SU-DHL-6 (cell line): ENCODE results near the gene NFE2.
A peak's percentile ranks its signal among the peaks of the same experiment; 100 is the strongest.

Experiments used
- H2AFZ ChIP-seq: fragments of 200-600 bp; sonication (generic); 2 replicates; pipeline ENCODE4 v1.6.1; 2014; ENCODE audit warnings: low read depth, mild to moderate bottlenecking, moderate library complexity, mixed read lengths, antibody characterized with exemption, low read length; ENCODE audit not compliant: severe bottlenecking
- H3F3A ChIP-seq: fragments of 200-600 bp; shearing (Covaris generic); 2 replicates; pipeline ENCODE4 v1.6.0; 2016; ENCODE audit warnings: antibody characterized with exemption, mild to moderate bottlenecking; ENCODE audit not compliant: insufficient read depth
- H3K27ac ChIP-seq: fragments of 200-600 bp; sonication (generic); 2 replicates; pipeline ENCODE4 v1.5.1; 2016; ENCODE audit warnings: low read depth, mild to moderate bottlenecking, low read length, moderate library complexity, mixed read lengths
- H3K27me3 ChIP-seq: fragments of 200-600 bp; sonication (generic), shearing (Covaris generic); 2 replicates; pipeline ENCODE4 v1.6.0; 2014; ENCODE audit warnings: mild to moderate bottlenecking, low read length
- H3K36me3 ChIP-seq: fragments of 200-600 bp; sonication (generic); 2 replicates; pipeline ENCODE4 v1.6.1; 2014; ENCODE audit warnings: mild to moderate bottlenecking, low read length, mixed read lengths
- H3K4me2 ChIP-seq: fragments of 300-600, 200-600 bp; shearing (Covaris generic), sonication (generic); 2 replicates; pipeline ENCODE4 v1.6.0; 2014; ENCODE audit warnings: low read length, low read depth, mild to moderate bottlenecking; ENCODE audit not compliant: poor library complexity, severe bottlenecking
- H3K4me3 ChIP-seq: fragments of 200-600 bp; sonication (generic); 2 replicates; pipeline ENCODE4 v1.5.1; 2014; ENCODE audit warnings: antibody characterized with exemption, low read length, mild to moderate bottlenecking, mixed read lengths; ENCODE audit not compliant: insufficient read depth, poor library complexity, severe bottlenecking
- H3K79me2 ChIP-seq: fragments of 200-600 bp; sonication (generic); 2 replicates; pipeline ENCODE4 v1.6.1; 2014; ENCODE audit warnings: mild to moderate bottlenecking, low read length, moderate library complexity; ENCODE audit not compliant: insufficient read depth
- H3K9ac ChIP-seq: fragments of 200-600 bp; sonication (generic); 2 replicates; pipeline ENCODE4 v1.7.0; 2014; ENCODE audit warnings: mild to moderate bottlenecking, low read length
- H3K9me2 ChIP-seq: fragments of 200-600 bp; sonication (generic); replicated peaks from 2 replicates; pipeline ENCODE4 v1.6.1; 2014; ENCODE audit warnings: low read length; ENCODE audit not compliant: insufficient read depth
- H3K9me3 ChIP-seq: fragments of 200-600 bp; sonication (generic); 2 replicates; pipeline ENCODE4 v1.6.1; 2014; ENCODE audit warnings: low read length, mixed read lengths; ENCODE audit not compliant: insufficient read depth
- H4K20me1 ChIP-seq: fragments of 200-600 bp; sonication (generic); 2 replicates; pipeline ENCODE4 v1.6.1; 2014; ENCODE audit warnings: low read depth, mild to moderate bottlenecking, antibody characterized with exemption, low read length, moderate library complexity, mixed read lengths
- EZH2phosphoT487 ChIP-seq: fragments of 200-600 bp; sonication (generic), shearing (Covaris generic); conservative IDR thresholded peaks from 2 replicates; pipeline ENCODE4 v1.6.1; 2018; ENCODE audit warnings: mild to moderate bottlenecking, antibody characterized with exemption, low read length, moderate library complexity, mixed read lengths
- TF ChIP-seq, protein P1 (sequence below): fragments of 200-600 bp; sonication (generic); IDR thresholded peaks from one replicate; pipeline ENCODE4 v1.5.1; 2017; ENCODE audit warnings: antibody characterized with exemption, mild to moderate bottlenecking, low read length, moderate library complexity; ENCODE audit not compliant: insufficient read depth, poor library complexity, severe bottlenecking

The NFE2 gene

DNA sequence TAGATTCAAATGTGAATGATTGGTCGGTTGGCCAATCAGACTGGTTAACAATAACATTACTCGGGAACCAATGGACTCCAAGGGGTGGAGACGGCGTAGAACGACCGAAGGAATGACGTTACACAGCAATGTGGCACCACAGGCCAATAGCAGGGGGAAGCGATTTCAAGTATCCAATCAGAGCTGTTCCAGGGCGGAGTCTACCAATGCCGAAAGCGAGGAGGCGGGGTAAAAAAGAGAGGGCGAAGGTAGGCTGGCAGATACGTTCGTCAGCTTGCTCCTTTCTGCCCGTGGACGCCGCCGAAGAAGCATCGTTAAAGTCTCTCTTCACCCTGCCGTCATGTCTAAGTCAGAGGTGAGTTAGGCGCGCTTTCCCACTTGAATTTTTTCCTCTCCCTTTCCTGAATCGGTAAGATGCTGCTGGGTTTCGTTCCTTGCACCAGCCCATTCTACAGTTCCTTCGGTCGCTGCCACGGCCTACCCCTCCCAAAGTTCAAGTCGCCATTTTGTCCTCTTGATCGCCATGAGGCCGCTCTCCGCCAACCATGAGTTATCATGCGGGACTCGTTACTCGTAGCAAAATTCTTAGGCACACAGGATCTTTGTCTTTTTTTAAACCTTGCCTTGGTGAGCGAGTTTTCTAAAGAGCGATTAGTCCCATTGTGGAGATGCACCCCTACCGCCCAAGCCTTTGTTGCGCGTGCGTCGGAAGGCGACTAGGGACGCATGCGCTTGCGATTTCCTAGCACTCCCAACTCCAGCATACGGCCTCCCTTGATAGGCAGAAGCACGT is 20.2 kb downstream of the NFE2 start, which contains the start of gene HNRNPA1:
Gene HNRNPA1 (plus strand): TSS at position 259 of the 793 bp plus-strand sequence. CDS start 82 bp downstream, at position 341.
- no peak for TF ChIP-seq EZH2phosphoT487
- TF ChIP-seq, protein P1, sequence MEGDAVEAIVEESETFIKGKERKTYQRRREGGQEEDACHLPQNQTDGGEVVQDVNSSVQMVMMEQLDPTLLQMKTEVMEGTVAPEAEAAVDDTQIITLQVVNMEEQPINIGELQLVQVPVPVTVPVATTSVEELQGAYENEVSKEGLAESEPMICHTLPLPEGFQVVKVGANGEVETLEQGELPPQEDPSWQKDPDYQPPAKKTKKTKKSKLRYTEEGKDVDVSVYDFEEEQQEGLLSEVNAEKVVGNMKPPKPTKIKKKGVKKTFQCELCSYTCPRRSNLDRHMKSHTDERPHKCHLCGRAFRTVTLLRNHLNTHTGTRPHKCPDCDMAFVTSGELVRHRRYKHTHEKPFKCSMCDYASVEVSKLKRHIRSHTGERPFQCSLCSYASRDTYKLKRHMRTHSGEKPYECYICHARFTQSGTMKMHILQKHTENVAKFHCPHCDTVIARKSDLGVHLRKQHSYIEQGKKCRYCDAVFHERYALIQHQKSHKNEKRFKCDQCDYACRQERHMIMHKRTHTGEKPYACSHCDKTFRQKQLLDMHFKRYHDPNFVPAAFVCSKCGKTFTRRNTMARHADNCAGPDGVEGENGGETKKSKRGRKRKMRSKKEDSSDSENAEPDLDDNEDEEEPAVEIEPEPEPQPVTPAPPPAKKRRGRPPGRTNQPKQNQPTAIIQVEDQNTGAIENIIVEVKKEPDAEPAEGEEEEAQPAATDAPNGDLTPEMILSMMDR, result no peak
- Histone ChIP-seq H3K36me3 (peaks cover 60% of the 10 kb centered on the region), H3K9ac (peak within 1 kb of the TSS; percentile 96), H3K4me3 (peak within 1 kb of the TSS; percentile 88), H3K4me2 (peak within 1 kb of the TSS; percentile 99), H3F3A (peaks cover 67% of the 10 kb centered on the region), H3K27me3 (no peaks in the 10 kb centered on the region), H3K27ac (peak within 1 kb of the TSS; percentile 91), H3K79me2 (peaks cover 71% of the 10 kb centered on the region), H3K9me2 (no peaks in the 10 kb centered on the region), H3K9me3 (no peaks in the 10 kb centered on the region), H2AFZ (peak within 1 kb of the TSS; percentile 29), H4K20me1 (peaks cover 31% of the 10 kb centered on the region)

DNA sequence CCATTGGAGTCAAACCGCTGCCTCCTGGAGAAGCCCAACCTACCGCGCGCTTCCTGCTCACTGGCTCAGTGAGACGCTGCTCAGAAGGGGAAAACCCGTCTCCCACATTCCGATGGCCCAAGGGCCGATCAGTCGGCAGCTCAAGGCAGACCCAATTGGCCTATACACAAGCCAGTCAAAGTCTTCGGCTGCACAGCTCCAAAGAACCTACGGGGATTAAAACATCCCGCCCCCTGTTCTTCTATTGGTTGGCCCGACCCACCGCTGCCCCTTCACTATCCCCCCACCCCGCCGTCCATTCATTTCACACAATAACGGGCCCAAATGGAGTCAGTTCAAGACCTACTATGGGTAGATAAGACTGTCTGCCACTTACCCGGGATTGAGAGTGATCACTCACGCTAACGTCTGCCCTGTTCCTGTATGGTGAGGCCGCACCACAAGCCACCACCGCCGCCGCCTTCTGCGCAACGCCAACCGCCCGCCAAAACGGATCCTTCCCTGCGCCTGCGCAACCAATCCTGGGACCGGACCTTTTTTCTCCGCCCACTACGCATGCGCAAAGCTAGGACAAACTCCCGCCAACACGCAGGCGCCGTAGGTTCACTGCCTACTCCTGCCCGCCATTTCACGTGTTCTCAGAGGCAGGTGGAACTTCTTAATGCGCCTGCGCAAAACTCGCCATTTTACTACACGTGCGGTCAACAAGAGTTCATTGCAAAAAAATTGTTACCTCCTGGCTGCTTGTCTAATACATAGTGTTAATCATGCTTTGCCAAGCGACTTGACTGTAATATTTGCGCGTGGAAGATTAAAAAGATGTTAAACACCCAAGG is 21.0 kb downstream of the NFE2 start, which contains the start of gene CBX5:
Gene CBX5 (minus strand): TSS at position 491 of the 836 bp plus-strand sequence. CDS start 22,472 bp downstream, outside the sequence.
- H3K36me3 ChIP-seq, result peaks cover 56% of the 10 kb centered on the region
- peaks cover 25% of the 10 kb centered on the region for H4K20me1 ChIP-seq

DNA sequence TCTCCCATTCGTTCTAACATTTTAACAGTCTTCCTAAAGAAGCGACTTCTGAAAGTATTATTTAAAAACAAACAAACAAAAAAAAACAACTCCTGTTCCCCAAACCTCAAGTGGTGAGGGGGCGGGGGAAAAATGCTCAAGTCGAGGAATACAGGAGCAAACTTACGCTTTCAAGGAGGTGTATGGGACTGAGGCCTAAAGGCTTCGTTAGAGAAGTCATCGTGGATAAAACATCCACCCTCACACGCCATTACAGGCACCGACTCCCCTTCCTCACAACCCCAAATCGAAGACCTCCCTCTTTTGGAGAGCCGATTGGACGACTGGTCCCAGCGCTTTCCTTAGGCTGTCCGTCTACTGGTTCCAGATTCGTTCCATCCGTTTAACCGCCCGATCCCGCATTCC is 21.6 kb downstream of the NFE2 start:
- Histone ChIP-seq H3K36me3 (peaks cover 57% of the 10 kb centered on the region), H3K9me3 (no peaks in the 10 kb centered on the region), H3K27ac (peak overlapping the region; percentile 91), H3K4me3 (peak overlapping the region; percentile 88), H4K20me1 (peaks cover 23% of the 10 kb centered on the region), H3K4me2 (peak overlapping the region; percentile 99), H3K9ac (peak overlapping the region; percentile 96), H3K9me2 (no peaks in the 10 kb centered on the region), H2AFZ (no peak overlapping the region), H3K27me3 (no peaks in the 10 kb centered on the region), H3F3A (peaks cover 59% of the 10 kb centered on the region), H3K79me2 (peaks cover 84% of the 10 kb centered on the region)
- no peak for TF ChIP-seq EZH2phosphoT487
- TF ChIP-seq, protein P1, result no peak

More for the DNA sequence above, 21.0 kb downstream of the NFE2 start, which contains the start of gene CBX5:
- H3K9me2 ChIP-seq, result no peaks in the 10 kb centered on the region
- H3K27me3 ChIP-seq, result no peaks in the 10 kb centered on the region
- peak within 1 kb of the TSS; percentile 91 for H3K27ac ChIP-seq
- TF ChIP-seq, protein P1, result no peak
- TF ChIP-seq EZH2phosphoT487, result no peak
- no peaks in the 10 kb centered on the region for H3K9me3 ChIP-seq
- H2AFZ ChIP-seq, result peak within 1 kb of the TSS; percentile 29
- H3K4me3 ChIP-seq, result peak within 1 kb of the TSS; percentile 88
- H3F3A ChIP-seq, result peaks cover 62% of the 10 kb centered on the region
- H3K9ac ChIP-seq, result peak within 1 kb of the TSS; percentile 96
- H3K79me2 ChIP-seq, result peaks cover 79% of the 10 kb centered on the region
- H3K4me2 ChIP-seq, result peak within 1 kb of the TSS; percentile 99
